Endodermal cell (in vitro differentiated cells): ENCODE data around the gene WSCD2. TPM values are rescaled to one million over a fixed set of nuclear protein-coding genes. Genes with fewer than 3 reads are reported as not detected.
A peak's percentile ranks its signal among the peaks of the same experiment; 100 is the strongest.

Experiments
- DNase-seq: peaks from one replicate; pipeline ENCODE4 v3.0.0-alpha.2; 2017
- H3K27ac ChIP-seq: 2 replicates; pipeline ENCODE4 v1.5.1; 2013; ENCODE audit warnings: mild to moderate bottlenecking, low read depth, low read length, moderate library complexity
- H3K27me3 ChIP-seq: 2 replicates; pipeline ENCODE4 v1.6.1; 2013; ENCODE audit warnings: mild to moderate bottlenecking, low read length, moderate library complexity; ENCODE audit not compliant: insufficient read depth, control insufficient read depth, poor library complexity, severe bottlenecking
- H3K36me3 ChIP-seq: 2 replicates; pipeline ENCODE4 v1.7.0; 2013; ENCODE audit warnings: mild to moderate bottlenecking, low read length, moderate library complexity; ENCODE audit not compliant: control insufficient read depth, insufficient read depth
- H3K4me1 ChIP-seq: one replicate; pipeline ENCODE4 v1.7.0; 2013; ENCODE audit warnings: low read length; ENCODE audit not compliant: control insufficient read depth, insufficient read depth
- H3K4me3 ChIP-seq: 2 replicates; pipeline ENCODE4 v1.5.1; 2013; ENCODE audit warnings: mild to moderate bottlenecking, low read length, moderate library complexity
- H3K9ac ChIP-seq: 2 replicates; pipeline ENCODE4 v1.6.1; 2013; ENCODE audit warnings: mild to moderate bottlenecking, low read length, moderate library complexity; ENCODE audit not compliant: poor library complexity, severe bottlenecking; ENCODE audit errors: extremely low read depth
- H3K9me3 ChIP-seq: 2 replicates; pipeline ENCODE4 v1.6.1; 2013; ENCODE audit warnings: mild to moderate bottlenecking, low read length, moderate library complexity; ENCODE audit not compliant: control insufficient read depth
- H3K27ac Mint-ChIP-seq: 2 replicates; pipeline ENCODE4 v1.8.0; 2020; ENCODE audit warnings: mixed read lengths
- H3K27me3 Mint-ChIP-seq: 2 replicates; pipeline ENCODE4 v1.8.0; 2021; ENCODE audit warnings: mild to moderate bottlenecking, mixed read lengths; ENCODE audit not compliant: insufficient read depth
- H3K36me3 Mint-ChIP-seq: 2 replicates; pipeline ENCODE4 v1.8.0; 2020; ENCODE audit warnings: low read depth, mixed read lengths
- H3K4me1 Mint-ChIP-seq: 2 replicates; pipeline ENCODE4 v1.8.0; 2020; ENCODE audit warnings: mixed read lengths
- H3K4me3 Mint-ChIP-seq: 2 replicates; pipeline ENCODE4 v1.8.0; 2020; ENCODE audit warnings: mild to moderate bottlenecking, moderate library complexity, mixed read lengths
- H3K9me3 Mint-ChIP-seq: 2 replicates; pipeline ENCODE4 v1.8.0; 2020; ENCODE audit warnings: mild to moderate bottlenecking, mixed read lengths
- CTCF ChIP-seq: fragments of 200-600 bp; sonication (generic); conservative IDR thresholded peaks from 2 replicates; pipeline ENCODE4 v1.5.0; 2021; ENCODE audit warnings: antibody characterized with exemption, mild to moderate bottlenecking
- WGBS, 2 experiments: methylation state at CpG; one replicate each; pipeline versions ENCODE4 v1.1.5 to v1.1.7; 2013; ENCODE audit warnings: missing lambda C conversion rate in 2 of 2, mixed read lengths in 1 of 2; ENCODE audit not compliant: insufficient coverage in 1 of 2, insufficient read length in 1 of 2; 5-methylcytosine and 5-hydroxymethylcytosine counted together
- total RNA-seq, 2 donors: library from RNA; stranded (reverse); fragmentation: NEBNext Ultra II Directional in 1 of 2; extraction: Animal tissue kit (Norgen Biotek cat#: 25700) in 1 of 2; gene quantifications; 2 replicates in 1 of 2; 3 replicates in 1 of 2; pipeline ENCODE4 v1.2.1, GENCODE V29; 2021

WSCD2 gene
- total RNA-seq, 2 donors from 2014 or later, result 0.80 to 1.3 TPM

GRCh38 chr12:108104657-108105056 lies 24.4 kb upstream of the WSCD2 start:
- Histone ChIP-seq H3K9ac (no peak overlapping the region), H3K4me3 (no peak overlapping the region), H3K27me3 (no peaks in the 10 kb centered on the region), H3K36me3 (no peaks in the 10 kb centered on the region), H3K27ac (no peak overlapping the region), H3K4me1 (no peaks in the 10 kb centered on the region), H3K9me3 (no peaks in the 10 kb centered on the region)
- Mint-ChIP-seq H3K27ac (no peak overlapping the region), H3K4me3 (no peak overlapping the region), H3K27me3 (peaks cover 3% of the 10 kb centered on the region), H3K36me3 (no peaks in the 10 kb centered on the region), H3K9me3 (no peaks in the 10 kb centered on the region), H3K4me1 (peaks cover 7% of the 10 kb centered on the region)
- no peak for DNase-seq
- no peak for TF ChIP-seq CTCF
- 90 to 100% methylated on average over 1 of the region's 1 CpG for WGBS, 2 experiments

GRCh38 chr12:108106599-108106998 lies 22.5 kb upstream of the WSCD2 start:
- Histone ChIP-seq H3K4me3 (no peak overlapping the region), H3K27ac (no peak overlapping the region), H3K4me1 (no peaks in the 10 kb centered on the region), H3K9me3 (no peaks in the 10 kb centered on the region), H3K9ac (no peak overlapping the region), H3K27me3 (no peaks in the 10 kb centered on the region), H3K36me3 (no peaks in the 10 kb centered on the region)
- 89 to 92% methylated on average over 1 of the region's 1 CpG for WGBS, 2 experiments
- DNase-seq, result no peak
- TF ChIP-seq CTCF, result no peak
- Mint-ChIP-seq H3K27ac (no peak overlapping the region), H3K36me3 (no peaks in the 10 kb centered on the region), H3K4me3 (no peak overlapping the region), H3K9me3 (no peaks in the 10 kb centered on the region), H3K27me3 (peaks cover 3% of the 10 kb centered on the region), H3K4me1 (peaks cover 7% of the 10 kb centered on the region)

- no peaks in the 10 kb centered on the region for H3K36me3 Mint-ChIP-seq
- peaks cover 4% of the 10 kb centered on the region for H3K4me1 Mint-ChIP-seq
- no peaks in the 10 kb centered on the region for H3K9me3 Mint-ChIP-seq
- H3K4me3 Mint-ChIP-seq, result no peak overlapping the region
- no peak overlapping the region for H3K27ac Mint-ChIP-seq
- no peaks in the 10 kb centered on the region for H3K4me1 ChIP-seq
- no peaks in the 10 kb centered on the region for H3K9me3 ChIP-seq
- 93% methylated on average over 2 to 4 of the region's 4 CpGs for WGBS, 2 experiments
- DNase-seq, result peak; percentile 43
- no peaks in the 10 kb centered on the region for H3K36me3 ChIP-seq
- no peak overlapping the region for H3K9ac ChIP-seq
- H3K4me3 ChIP-seq, result no peak overlapping the region
- no peak overlapping the region for H3K27ac ChIP-seq
- H3K27me3 ChIP-seq, result no peaks in the 10 kb centered on the region
- H3K27me3 Mint-ChIP-seq, result peaks cover 3% of the 10 kb centered on the region
- no peak for TF ChIP-seq CTCF
Observed at GRCh38 chr12:108107293-108107692, 21.8 kb upstream of the WSCD2 start.
